ENCODE measurements around the gene DSCAML1. TPM values are rescaled to one million over a fixed set of nuclear protein-coding genes. Genes with fewer than 3 reads are reported as not detected.

Gene DSCAML1
- total and polyA plus RNA-seq, 2 of the 8 experiments (the other 6 are each of a cell fraction or from before 2014, with no cell fraction given), result 0.19 to 0.24 TPM

DNA sequence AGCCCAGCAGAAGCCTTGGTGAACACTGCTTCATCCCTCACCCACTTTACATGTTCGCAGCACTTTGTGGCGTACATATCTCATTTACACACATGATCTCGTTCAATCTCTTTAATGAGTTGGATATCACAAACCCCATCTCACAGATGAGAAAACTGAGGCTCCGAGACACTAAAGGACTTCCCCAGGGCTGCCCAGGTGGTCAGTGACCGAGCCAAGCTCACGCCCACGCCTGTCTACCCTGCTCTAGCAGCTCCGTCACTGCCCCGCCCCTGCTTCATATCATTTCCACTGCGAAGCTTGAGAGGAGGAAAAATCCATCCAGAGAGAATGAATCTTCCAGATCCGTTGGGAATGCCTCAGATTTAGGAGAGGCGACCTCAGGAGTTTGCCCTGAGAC is 11.8 kb upstream of the DSCAML1 start:
- TF ChIP-seq HDAC2 (IDR thresholded peaks at IDR 0.05; ENCODE audit: borderline replicate concordance in 1 of 2, low read depth in 2 of 2, low read length in 2 of 2), result no peak
- no peak for TF ChIP-seq BCL11A (IDR thresholded peaks at IDR 0.05; ENCODE audit: low read depth in 2 of 2, low read length in 2 of 2)
- TF ChIP-seq YY1 (IDR thresholded peaks at IDR 0.05; ENCODE audit: low read depth, low read length), result no peak
- TF ChIP-seq KDM1A (IDR thresholded peaks at IDR 0.05; ENCODE audit: borderline replicate concordance, low read length), result 0 out of 2 replicates have a peak, but pooled peaks have one; percentile 36
- no peak for DNase-seq (ENCODE audit: low read depth in 1 of 2, low spot score in 2 of 2)
- Histone ChIP-seq H3K27ac (ENCODE audit: low read depth, low read length) (no peak overlapping the region), H3K36me3 (ENCODE audit: control insufficient read depth in 2 of 4, insufficient read depth in 4 of 4, low read length in 3 of 4) (no peaks in the 10 kb centered on the region; a peak in 1 of 8 replicates), H3K23me2 (ENCODE audit: low read depth, low read length) (peaks cover 4% of the 10 kb centered on the region; the same call in 1 of the 2 replicates), H3K18ac (ENCODE audit: extremely low read depth, low read length) (no peak overlapping the region), H2BK120ac (replicated peaks; ENCODE audit: low read depth, low read length) (no peak overlapping the region), H3K4me2 (ENCODE audit: insufficient read depth in 1 of 2, low read depth in 2 of 2, low read length in 2 of 2) (no peak overlapping the region), H3K9ac (replicated peaks in 1 of 4; ENCODE audit: extremely low read depth in 1 of 4, low read depth in 3 of 4, low read length in 3 of 4) (no peak overlapping the region), H3K4ac (replicated peaks; ENCODE audit: insufficient read length, low read depth, low read length) (no peak overlapping the region), H4K91ac (replicated peaks; ENCODE audit: insufficient read length, low read length) (peak overlapping the region; percentile 42), H3K9me3 (ENCODE audit: insufficient read depth in 2 of 2, low read depth in 1 of 2, low read length in 1 of 2) (no peaks in the 10 kb centered on the region), H2BK5ac (ENCODE audit: low read depth, low read length) (no peak overlapping the region), H4K20me1 (replicated peaks in 1 of 2; ENCODE audit: control insufficient read depth in 1 of 2, insufficient read depth in 2 of 2, low read length in 2 of 2) (peaks cover 0 to 7% of the 10 kb centered on the region in 2 experiments), H4K8ac (ENCODE audit: extremely low read depth, insufficient read depth, low read length) (no peak overlapping the region), H3K23ac (ENCODE audit: insufficient read length) (no peak overlapping the region), H2AK5ac (ENCODE audit: low read depth, low read length) (0 out of 2 replicates have a peak overlapping the region, but pooled peaks have one; percentile 20), H2BK12ac (ENCODE audit: low read depth, low read length) (no peak overlapping the region), H3K27me3 (replicated peaks in 1 of 4; ENCODE audit: control insufficient read depth in 3 of 4, extremely low read depth in 1 of 4, insufficient read depth in 3 of 4, low read length in 3 of 4) (no peaks in the 10 kb centered on the region; a peak in 1 of 7 replicates), H3K4me3 (ENCODE audit: extremely low read depth in 1 of 4, insufficient read depth in 2 of 4, low read depth in 3 of 4, low read length in 4 of 4) (no peak overlapping the region), H4K5ac (ENCODE audit: insufficient read length, low read depth, low read length) (no peak overlapping the region), H3K79me2 (ENCODE audit: control insufficient read depth in 1 of 2, insufficient read depth in 2 of 2, low read length in 2 of 2) (no peaks in the 10 kb centered on the region), H2AFZ (ENCODE audit: low read length) (no peak overlapping the region), H2BK20ac (ENCODE audit: low read length) (no peak overlapping the region), H2BK15ac (ENCODE audit: low read length) (0 out of 2 replicates have a peak overlapping the region, but pooled peaks have one; percentile 46), H3K14ac (ENCODE audit: insufficient read length) (no peak overlapping the region), H3K56ac (replicated peaks; ENCODE audit: insufficient read length, low read depth, low read length) (no peak overlapping the region), H3K79me1 (ENCODE audit: low read depth, low read length) (no peaks in the 10 kb centered on the region), H3K4me1 (replicated peaks in 1 of 4; ENCODE audit: control insufficient read depth in 3 of 4, insufficient read depth in 4 of 4, low read length in 3 of 4) (no peaks in the 10 kb centered on the region; a peak in 1 of 7 replicates)
- ChIA-PET POLR2A (ENCODE audit: partially characterized antibody) (no interaction called here), CTCF (ENCODE audit: partially characterized antibody) (interaction anchor here (0.6 to 7.8 kb wide), 74 partner anchors 10 to 397 kb away, joined by 3 to 163 read pairs (median 4); partner anchors contain the start of genes DSCAML1 and FXYD2)
- no peak for FAIRE-seq
- WGBS, 2 experiments (ENCODE audit: extremely low coverage in 1 of 2, insufficient coverage in 1 of 2, insufficient read length in 1 of 2, insufficient replicate concordance in 2 of 2, low coverage in 1 of 2, low lambda C conversion rate in 2 of 2, missing lambda C conversion rate in 1 of 2), result 88% methylated on average over 12 of the region's 12 CpGs; no CpG with 5 or more reads in 1 of the 2 experiments

Measured in H1 (cell line).